Head of caudate nucleus (tissue), 42 donors: ENCODE measurements around the gene KRT39.

Source experiments
- DNase-seq, 42 donors: peaks; one replicate each; pipeline versions ENCODE4 v3.0.0 to v3.0.0-alpha.2; 2020 to 2021; ENCODE audit warnings: mixed read lengths in 7 of 42
- intact Hi-C: fragments of 100-400 bp; cut with DNase I; formaldehyde crosslinking; loops from one replicate; pipeline ENCODE4 v1.15.0; 2022

KRT39 gene

DNA sequence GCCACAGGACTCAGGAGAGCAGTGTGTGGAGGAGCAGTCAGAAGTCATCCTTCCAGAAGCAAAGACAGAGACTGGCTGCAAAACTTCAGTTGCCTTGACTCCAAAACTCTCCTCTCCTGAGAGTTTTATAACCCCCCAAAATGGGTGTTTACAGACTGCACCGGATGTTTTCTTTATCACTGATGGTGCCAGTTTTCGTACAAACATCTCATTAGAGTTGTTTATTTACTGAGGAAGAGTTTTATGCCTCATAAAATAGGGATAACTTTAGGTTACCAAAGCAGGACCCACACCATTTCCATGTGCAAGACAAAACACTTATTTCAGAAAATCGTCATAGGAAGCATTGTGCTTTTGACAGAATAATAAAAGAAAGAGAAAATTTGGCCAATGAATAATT is 17.5 kb upstream of the KRT39 start, which contains the start of gene KRT40:
Gene KRT40, minus strand, starts transcription at position 101 of the 400 bp plus-strand sequence. Its CDS starts 53 bp downstream, at position 48.
- intact Hi-C loops, result no loop called here
- no peak for DNase-seq

DNA sequence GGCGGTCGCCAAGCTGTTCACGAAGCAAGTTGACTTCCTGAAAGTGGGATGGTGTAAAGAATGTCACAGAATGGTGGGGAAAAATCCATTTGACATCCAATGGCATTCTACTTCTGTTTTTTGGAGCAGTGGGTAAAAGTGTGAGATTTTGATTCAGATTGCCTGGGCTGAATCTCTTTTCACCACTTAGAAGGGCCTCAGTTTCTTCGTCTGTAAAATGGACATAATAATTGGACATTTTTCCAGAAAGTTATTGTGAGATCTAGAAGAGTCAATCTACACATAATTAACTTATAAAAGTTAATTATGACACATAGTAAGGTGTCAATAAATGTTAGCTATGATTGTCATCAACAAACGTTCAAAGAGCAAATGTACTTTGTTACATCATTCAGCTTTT is 14.4 kb upstream of the KRT39 start:
- no peak for DNase-seq
- intact Hi-C loops, result no loop called here

DNA sequence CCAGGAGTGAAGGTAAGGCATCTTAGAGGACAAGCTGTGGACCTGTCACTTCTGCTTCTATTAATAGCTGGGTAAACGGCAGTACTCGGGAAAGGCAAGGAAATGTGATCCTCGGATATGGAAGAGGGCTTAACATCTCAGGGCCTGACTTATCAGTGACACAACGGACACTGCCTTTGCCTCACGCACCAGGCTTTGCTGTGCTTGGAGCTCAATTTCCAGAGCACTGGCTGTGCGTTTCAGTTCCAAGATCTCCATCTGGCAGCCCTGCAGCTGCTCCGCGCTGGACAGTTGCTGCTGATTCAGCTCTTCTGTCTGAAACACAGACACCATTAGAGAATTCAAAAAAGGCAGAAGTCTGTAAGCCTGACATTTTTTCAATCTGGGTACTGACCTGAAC is 13.8 kb upstream of the KRT39 start:
- peak in 24 of 42 donors; percentile 7 to 64 (median 22) for DNase-seq
- intact Hi-C loops, result no loop called here

DNA sequence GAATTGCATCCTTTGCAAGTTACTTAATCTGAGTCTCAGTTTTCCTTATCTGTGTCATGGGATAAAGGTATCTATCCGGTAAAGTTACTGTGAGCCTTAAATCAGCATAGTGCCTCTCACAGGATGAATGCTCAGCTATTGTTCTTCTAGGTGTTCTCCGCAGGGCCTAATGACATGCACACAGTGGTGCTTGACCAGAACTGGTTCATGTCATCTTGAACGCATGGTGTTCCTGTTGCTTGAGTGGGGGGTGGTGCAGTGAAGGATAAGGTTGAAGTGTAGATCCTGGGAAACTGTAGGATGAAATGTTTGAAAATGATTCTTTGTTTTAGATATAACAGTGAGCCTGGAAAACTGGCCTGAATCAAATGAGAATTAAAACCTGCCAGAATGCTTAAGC is 13.4 kb upstream of the KRT39 start:
- DNase-seq, result no peak
- intact Hi-C loops, result no loop called here

DNA sequence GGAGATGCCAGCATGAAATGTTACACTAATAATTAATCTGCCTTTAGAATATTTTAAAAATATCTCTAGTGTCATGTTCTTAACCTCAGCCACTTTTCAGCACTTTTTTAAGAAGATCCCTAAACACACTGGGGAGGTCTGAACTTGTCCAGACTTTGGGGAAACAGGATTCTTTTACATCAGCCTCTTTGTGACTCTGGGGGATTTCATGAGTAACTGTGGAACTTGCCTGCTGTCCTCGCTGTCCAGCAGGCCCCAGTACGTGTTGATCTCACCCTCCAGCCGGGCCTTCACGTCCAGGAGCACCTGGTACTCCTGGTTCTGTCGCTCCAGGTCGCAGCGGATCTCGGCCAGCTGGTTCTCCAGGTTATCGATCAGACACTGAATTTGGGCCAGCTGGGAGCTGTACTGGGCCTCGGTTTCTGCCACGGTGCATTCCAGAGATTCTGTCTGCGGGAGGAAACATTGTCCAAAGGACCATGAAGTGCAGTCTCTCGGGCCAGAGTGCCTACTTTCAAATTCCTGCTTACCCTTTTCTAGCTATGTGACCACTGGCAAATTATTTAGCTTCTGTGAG is 11.9 kb upstream of the KRT39 start:
- DNase-seq, result no peak
- intact Hi-C loops, result no loop called here

- intact Hi-C loops, result no loop called here
- DNase-seq, result no peak
Measured at GRCh38 chr17:40975516-40975915, 8.8 kb upstream of the KRT39 start.

DNA sequence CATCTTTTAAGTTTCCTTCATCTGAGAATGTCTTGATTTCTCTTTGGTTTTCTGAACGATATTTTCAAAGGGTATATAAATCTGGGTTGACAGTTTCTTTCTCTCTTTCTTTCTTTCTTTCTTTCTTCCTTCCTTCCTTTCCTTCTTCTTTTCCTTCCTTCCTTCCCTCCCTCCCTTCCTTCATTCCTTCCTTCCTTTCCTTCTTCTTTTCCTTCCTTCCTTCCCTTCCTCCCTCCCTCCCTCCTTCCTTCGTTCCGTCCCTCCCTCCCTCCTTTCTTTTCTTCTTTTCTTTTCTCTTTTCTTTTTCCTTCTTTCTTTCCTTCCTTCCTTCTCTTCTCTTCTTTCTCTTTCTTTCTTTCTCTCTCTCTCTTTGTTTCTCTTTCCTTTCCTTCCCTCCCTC is 7.6 kb upstream of the KRT39 start:
- no peak for DNase-seq
- intact Hi-C loops, result no loop called here

DNA sequence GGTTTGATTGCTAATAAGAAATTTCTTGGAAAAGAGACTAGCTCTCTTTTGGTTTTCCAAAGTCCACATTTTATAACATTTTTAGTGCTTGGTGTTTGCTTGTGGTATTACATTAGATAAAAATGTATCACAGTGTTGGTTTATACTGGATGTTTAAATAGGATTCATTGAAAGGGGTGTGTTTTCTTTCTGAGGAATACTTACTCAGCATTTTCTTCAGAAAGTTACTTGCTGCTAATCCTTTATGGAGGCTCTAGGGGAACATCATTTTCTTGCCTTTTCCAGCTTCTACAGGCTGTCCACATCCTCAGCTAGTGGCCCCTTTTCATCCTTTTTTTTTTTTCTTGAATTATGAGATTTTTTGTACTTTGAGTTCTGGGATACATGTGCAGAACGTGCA is 834 bp upstream of the KRT39 start:
- intact Hi-C loops, result no loop called here
- DNase-seq, result no peak

- intact Hi-C loops, result no loop called here
- DNase-seq, result no peak
Measured at GRCh38 chr17:40963838-40964237, 2.9 kb downstream of the KRT39 start.

DNA sequence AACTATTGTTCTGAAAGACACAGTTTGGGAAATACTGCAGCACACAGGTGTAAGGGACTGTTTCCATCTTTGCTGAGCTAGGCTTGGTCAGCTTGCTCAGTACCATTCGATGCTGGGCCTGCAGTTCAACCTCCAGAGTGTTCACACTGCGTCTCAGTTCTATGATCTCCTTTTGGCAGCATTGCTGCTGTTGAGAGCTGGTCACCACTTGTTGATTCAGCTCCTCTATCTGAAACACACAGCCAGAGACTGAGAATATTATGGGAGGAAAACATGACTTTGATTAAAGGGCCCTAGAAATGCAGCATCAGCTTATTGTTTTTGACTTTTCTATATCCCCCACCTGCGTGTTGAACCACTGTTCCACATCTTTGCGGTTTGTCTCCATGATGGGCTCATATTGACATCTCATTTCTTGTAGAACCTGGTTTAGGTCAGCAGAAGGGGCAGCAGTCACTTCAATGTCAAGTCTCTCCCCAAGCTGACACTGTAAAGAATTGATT is 4.6 kb downstream of the KRT39 start:
- DNase-seq, result no peak

DNA sequence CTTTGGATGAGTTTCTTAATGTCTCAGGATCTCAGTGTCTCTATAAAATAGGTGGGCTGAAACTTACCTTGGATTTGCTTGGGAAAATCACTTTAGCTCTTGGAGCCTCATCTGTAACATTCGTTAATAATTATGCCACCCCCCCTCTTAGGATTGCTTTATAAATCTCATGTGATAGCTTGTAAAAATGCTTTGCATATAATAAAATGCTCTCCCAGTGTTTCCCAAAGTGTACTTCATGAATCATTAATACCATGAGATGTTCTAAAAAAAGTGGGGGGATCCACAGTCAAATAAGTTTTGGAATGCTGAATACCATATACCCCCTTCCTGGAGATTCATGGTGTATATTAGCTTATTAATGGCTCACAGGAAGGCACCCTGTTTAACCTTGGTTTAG is 5.2 kb downstream of the KRT39 start:
- DNase-seq, result no peak
- intact Hi-C loops, result no loop called here

More for the DNA sequence above, 4.6 kb downstream of the KRT39 start:
- intact Hi-C loops, result no loop called here

GRCh38 chr17:40960144-40960543 is 6.6 kb downstream of the KRT39 start:
- intact Hi-C loops, result no loop called here
- no peak for DNase-seq

DNA sequence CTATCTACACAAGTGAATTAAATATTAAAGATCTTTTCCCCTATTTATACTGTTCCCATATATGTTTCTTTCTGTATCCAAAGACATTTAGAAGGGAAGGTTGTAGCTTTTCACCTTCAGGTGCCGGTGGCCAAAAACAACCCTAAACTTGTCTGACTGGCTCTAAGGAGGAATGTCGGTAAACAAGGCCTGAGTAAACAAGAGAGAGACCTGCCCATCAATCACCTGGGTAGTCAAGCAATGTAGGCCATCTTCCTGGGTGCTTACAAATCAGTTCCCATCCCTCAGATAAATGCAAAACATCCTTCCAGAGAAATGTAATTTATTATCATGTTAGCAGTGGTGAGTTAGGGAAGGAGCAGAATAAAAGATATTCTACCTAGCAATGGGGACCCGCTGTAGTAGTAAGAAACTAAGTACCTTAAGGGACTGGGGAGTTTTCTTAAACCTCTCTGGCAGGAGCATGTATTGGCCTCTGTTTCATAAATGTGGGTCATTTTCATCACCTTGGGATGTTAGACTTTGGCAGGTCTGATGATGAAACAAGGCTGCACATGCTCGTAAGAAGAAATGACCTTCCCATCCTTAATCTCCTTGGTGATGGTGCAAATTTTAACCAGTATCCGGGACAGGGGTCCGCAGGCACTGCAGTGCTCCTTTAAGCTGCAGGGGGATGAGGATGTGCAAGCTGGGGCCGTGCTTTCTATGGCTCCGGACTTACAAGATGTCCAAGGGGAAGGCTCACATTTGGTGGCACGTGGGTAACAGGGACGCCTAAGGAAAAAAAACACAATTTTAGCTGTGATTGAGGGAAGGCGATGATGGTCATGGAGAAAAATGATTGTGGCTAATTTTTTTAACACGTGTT is 8.4 kb downstream of the KRT39 start:
- no peak for DNase-seq
- intact Hi-C loops, result no loop called here

- no peak for DNase-seq
- intact Hi-C loops, result no loop called here
Measured at GRCh38 chr17:40956401-40957254, 10.1 kb downstream of the KRT39 start.

DNA sequence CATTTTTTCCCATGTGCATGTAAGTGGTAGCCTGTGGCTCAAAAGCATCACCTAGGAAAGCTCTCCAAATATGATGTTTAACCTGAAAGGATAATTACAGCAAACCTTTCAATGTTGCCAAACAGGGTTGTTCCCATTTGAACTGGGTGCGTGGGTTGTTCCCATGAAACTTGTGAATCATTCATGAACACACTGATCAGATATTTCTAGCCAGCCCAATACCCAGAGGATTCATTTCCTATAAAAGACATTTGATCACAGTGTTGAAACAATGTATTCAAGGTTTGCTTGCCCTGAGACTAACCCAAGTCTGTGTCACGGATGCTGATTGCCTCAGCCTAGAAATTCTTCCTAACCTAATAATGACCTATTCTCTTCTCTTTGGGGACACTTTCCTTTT is 12.9 kb downstream of the KRT39 start:
- DNase-seq, result no peak
- intact Hi-C loops, result no loop called here

DNA sequence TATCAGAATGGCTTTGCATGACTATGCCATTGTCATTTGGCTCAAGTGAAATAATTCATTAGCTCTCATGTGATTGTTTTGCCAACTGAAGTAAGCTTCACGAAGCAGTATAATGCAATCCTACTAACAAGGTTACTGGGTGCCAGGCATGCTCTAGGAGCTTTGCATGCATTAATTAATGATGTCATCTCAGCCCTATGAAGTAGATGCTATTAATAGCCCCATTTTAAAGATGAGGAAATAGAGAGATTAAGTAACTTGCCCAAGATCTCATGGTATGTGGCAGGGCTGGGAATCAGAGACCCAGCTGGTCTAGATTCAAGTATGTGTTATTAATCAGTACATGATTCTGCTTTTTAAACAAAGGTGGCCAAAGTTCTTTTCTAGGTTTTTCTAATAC is 14.1 kb downstream of the KRT39 start:
- DNase-seq, result no peak
- intact Hi-C loops, result no loop called here

DNA sequence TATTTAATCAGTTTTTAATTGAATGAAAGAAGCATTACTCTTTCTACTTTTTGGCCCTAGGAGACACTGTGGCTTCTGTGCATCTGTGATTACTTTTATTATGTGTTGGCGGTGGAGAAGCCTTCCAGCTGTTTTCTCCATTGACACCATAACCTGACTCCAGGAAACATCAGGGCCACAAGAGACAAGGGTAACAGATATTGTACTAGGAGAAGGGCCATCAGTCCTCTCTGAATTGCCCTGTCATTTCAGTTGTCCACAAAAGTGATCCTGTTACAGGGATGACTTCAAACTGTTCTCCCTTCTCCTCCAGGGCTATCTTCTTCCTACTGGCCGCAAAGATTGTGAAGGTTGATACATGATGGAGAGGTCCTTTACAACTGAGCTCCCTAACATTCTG is 14.6 kb downstream of the KRT39 start:
- no peak for DNase-seq
- intact Hi-C loops, result no loop called here

GRCh38 chr17:40951011-40951622 is 15.6 kb downstream of the KRT39 start:
- intact Hi-C loops, result no loop called here
- DNase-seq, result no peak

GRCh38 chr17:40950176-40950575 is 16.6 kb downstream of the KRT39 start:
- no peak for DNase-seq
- intact Hi-C loops, result no loop called here
